ENCODE data around the gene SBK1. TPM values are rescaled to one million over a fixed set of nuclear protein-coding genes. Genes with fewer than 3 reads are reported as not detected.

Gene SBK1
- total and polyA plus RNA-seq, 2 of the 4 experiments (the other 2 are of a cell fraction) = under 0.01 to 0.05 TPM

DNA sequence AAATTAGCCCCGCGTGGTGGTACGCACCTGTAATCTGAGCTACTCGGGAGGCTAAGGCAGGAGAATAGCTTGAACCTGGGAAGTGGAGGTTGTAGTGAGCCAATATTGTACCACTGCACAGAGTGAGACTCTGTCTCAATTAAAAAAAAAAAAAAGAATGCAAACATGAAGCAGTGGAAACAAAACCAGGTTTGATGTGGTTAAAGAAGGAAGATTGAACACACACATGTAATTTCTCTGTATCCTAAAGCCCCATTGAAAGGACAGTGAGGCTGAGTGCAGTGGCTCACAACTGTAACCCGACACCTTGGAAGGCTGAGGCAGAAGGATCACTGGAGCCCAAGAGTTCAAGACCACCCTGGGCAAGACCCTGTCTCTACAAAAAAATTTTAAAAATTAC, 26.5 kb upstream of the SBK1 start:
- Histone ChIP-seq H3K56ac (ENCODE audit: extremely low read depth, insufficient read depth, low read length) (no peak overlapping the region), H3K14ac (replicated peaks; ENCODE audit: low read depth, low read length) (no peak overlapping the region), H3K79me1 (ENCODE audit: low read depth in 1 of 2, low read length in 2 of 2) (no peaks in the 10 kb centered on the region), H3K9ac (ENCODE audit: low read depth, low read length) (no peak overlapping the region), H2AFZ (replicated peaks; ENCODE audit: low read length, poor library complexity) (no peak overlapping the region), H2AK5ac (ENCODE audit: low read depth, low read length) (no peak overlapping the region), H3K4ac (ENCODE audit: low read depth, low read length) (no peak overlapping the region), H4K5ac (ENCODE audit: low read depth, low read length) (no peak overlapping the region), H4K8ac (ENCODE audit: low read depth in 2 of 2, low read length in 2 of 2) (no peak overlapping the region), H3K4me2 (ENCODE audit: low read depth, low read length) (no peak overlapping the region), H3K36me3 (ENCODE audit: control insufficient read depth, insufficient read depth, low read length) (no peaks in the 10 kb centered on the region), H2AK9ac (replicated peaks; ENCODE audit: low read depth, low read length, poor library complexity) (no peak overlapping the region), H2BK20ac (ENCODE audit: low read depth, low read length) (no peak overlapping the region), H3K4me3 (ENCODE audit: insufficient read depth, low read depth, low read length) (no peak overlapping the region), H2BK15ac (ENCODE audit: low read depth, low read length) (no peak overlapping the region), H3K9me3 (ENCODE audit: control insufficient read depth, insufficient read depth, low read length) (0 out of 2 replicates have a peak, but pooled peaks cover 2% of the 10 kb centered on the region), H3K18ac (ENCODE audit: low read depth, low read length) (no peak overlapping the region), H4K20me1 (ENCODE audit: insufficient read depth, low read length) (no peaks in the 10 kb centered on the region), H3K27me3 (ENCODE audit: control insufficient read depth, insufficient read depth, low read length) (peaks cover 30% of the 10 kb centered on the region), H3K27ac (ENCODE audit: insufficient read depth, low read length) (no peak overlapping the region), H3K23ac (ENCODE audit: low read depth, low read length) (no peak overlapping the region), H3K4me1 (ENCODE audit: control insufficient read depth, insufficient read depth, low read length) (no peaks in the 10 kb centered on the region), H3K9me1 (ENCODE audit: insufficient read depth, low read length) (no peaks in the 10 kb centered on the region), H4K91ac (ENCODE audit: insufficient read depth, low read depth, low read length) (no peak overlapping the region), H2BK120ac (ENCODE audit: low read depth, low read length) (no peak overlapping the region), H2BK5ac (ENCODE audit: low read depth, low read length, poor library complexity, severe bottlenecking) (no peak overlapping the region)
- intact Hi-C loops (cut with micrococcal nuclease) (no loop called here), in situ Hi-C loops (cut with MboI; ENCODE audit: low sequenced_read_pairs) (no loop called here), dilution Hi-C loops (cut with HindIII; ENCODE audit: low sequenced_read_pairs, unreplicated experiment) (no loop called here)
- no CpG with 5 or more reads among the region's 5 CpGs for WGBS, 2 experiments (ENCODE audit: extremely low coverage in 2 of 2, insufficient read length in 1 of 2)
- ATAC-seq (ENCODE audit: low read depth) = no peak
- no peak for DNase-seq
- ChIA-PET CTCF (no interaction called here), POLR2A (ENCODE audit: unreplicated experiment) (no interaction called here)
- TF ChIP-seq CEBPB (IDR thresholded peaks at IDR 0.05; ENCODE audit: low read depth, low read length) = no peak
- no peak for TF ChIP-seq MAZ (IDR thresholded peaks at IDR 0.05; ENCODE audit: borderline replicate concordance, low read depth, low read length)
- no peak for TF ChIP-seq NFE2L2 (IDR thresholded peaks at IDR 0.05; ENCODE audit: low read depth, low read length)
- TF ChIP-seq CHD1 (IDR thresholded peaks at IDR 0.05; ENCODE audit: low read depth, low read length) = no peak
- no peak for TF ChIP-seq RFX5 (IDR thresholded peaks at IDR 0.05; ENCODE audit: low read depth, low read length)
- TF ChIP-seq, protein P1, sequence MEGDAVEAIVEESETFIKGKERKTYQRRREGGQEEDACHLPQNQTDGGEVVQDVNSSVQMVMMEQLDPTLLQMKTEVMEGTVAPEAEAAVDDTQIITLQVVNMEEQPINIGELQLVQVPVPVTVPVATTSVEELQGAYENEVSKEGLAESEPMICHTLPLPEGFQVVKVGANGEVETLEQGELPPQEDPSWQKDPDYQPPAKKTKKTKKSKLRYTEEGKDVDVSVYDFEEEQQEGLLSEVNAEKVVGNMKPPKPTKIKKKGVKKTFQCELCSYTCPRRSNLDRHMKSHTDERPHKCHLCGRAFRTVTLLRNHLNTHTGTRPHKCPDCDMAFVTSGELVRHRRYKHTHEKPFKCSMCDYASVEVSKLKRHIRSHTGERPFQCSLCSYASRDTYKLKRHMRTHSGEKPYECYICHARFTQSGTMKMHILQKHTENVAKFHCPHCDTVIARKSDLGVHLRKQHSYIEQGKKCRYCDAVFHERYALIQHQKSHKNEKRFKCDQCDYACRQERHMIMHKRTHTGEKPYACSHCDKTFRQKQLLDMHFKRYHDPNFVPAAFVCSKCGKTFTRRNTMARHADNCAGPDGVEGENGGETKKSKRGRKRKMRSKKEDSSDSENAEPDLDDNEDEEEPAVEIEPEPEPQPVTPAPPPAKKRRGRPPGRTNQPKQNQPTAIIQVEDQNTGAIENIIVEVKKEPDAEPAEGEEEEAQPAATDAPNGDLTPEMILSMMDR (conservative IDR thresholded peaks at IDR 0.05; ENCODE audit: low read depth, low read length) = no peak
- TF ChIP-seq, protein P2, sequence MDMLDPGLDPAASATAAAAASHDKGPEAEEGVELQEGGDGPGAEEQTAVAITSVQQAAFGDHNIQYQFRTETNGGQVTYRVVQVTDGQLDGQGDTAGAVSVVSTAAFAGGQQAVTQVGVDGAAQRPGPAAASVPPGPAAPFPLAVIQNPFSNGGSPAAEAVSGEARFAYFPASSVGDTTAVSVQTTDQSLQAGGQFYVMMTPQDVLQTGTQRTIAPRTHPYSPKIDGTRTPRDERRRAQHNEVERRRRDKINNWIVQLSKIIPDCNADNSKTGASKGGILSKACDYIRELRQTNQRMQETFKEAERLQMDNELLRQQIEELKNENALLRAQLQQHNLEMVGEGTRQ (IDR thresholded peaks at IDR 0.05; ENCODE audit: low read depth, low read length) = no peak
- TF ChIP-seq POLR2A (IDR thresholded peaks at IDR 0.05; ENCODE audit: low read depth, low read length) = no peak
- no peak for TF ChIP-seq ELK1 (IDR thresholded peaks at IDR 0.05; ENCODE audit: borderline replicate concordance, low read depth, low read length)
- no peak for TF ChIP-seq FOS (IDR thresholded peaks at IDR 0.05; ENCODE audit: low read depth, low read length)
- TF ChIP-seq BHLHE40 (IDR thresholded peaks at IDR 0.05; ENCODE audit: low read depth, low read length) = no peak
- TF ChIP-seq RCOR1 (IDR thresholded peaks at IDR 0.05; ENCODE audit: insufficient replicate concordance, low read length) = no peak
- no peak for TF ChIP-seq MAFK (IDR thresholded peaks at IDR 0.05; ENCODE audit: low read depth, low read length)
- no peak for TF ChIP-seq SMC3 (IDR thresholded peaks at IDR 0.05; ENCODE audit: low read depth, low read length)
- TF ChIP-seq MXI1 (IDR thresholded peaks at IDR 0.05; ENCODE audit: borderline replicate concordance, low read depth, low read length) = no peak
- no peak for TF ChIP-seq RAD21 (IDR thresholded peaks at IDR 0.05; ENCODE audit: low read length)
- no TSS peak for BruUV-seq (replicated peaks)

All from IMR-90 (cell line).